K562 (cell line): ENCODE data around the gene SLAMF6. TPM values are rescaled to one million over a fixed set of nuclear protein-coding genes. Genes with fewer than 3 reads are reported as not detected.

ENCODE experiments used
- ATAC-seq: fragments of 200-7000 bp; cut with Tn5 transposase; 3 replicates; pipeline ENCODE4 v1.9.1; 2020; ENCODE audit warnings: moderate library complexity
- BruUV-seq: library from RNA; stranded (reverse); fragments of 400-500 nt; replicated peaks from 2 replicates; lab custom pipeline; 2021; lab: Mats Ljungman, UMichigan
- CTCF ChIA-PET: fragments of 300-600 bp; formaldehyde crosslinking; extraction: SDS; loops from one replicate; lab custom pipeline; 2021; ENCODE audit warnings: low intra/inter-chr PET ratio; lab: Yijun Ruan, JAX
- POLR2A ChIA-PET: fragments of 300-600, 350-650 bp; sonication (Branson Sonifier 250); formaldehyde crosslinking; extraction: SDS; loops from one replicate; lab custom pipeline; 2021; ENCODE audit warnings: antibody characterized with exemption, inconsistent platforms; lab: Yijun Ruan, JAX
- DNase-seq, 4 experiments: peaks; one replicate each; pipeline versions ENCODE4 v3.0.0 to v3.0.0-alpha.2; 2011 to 2018; ENCODE audit warnings: low spot score in 3 of 4, mixed read lengths in 3 of 4; ENCODE audit errors: extremely low read depth in 1 of 4
- FAIRE-seq: peaks from 2 replicates; lab custom pipeline; 2011; peaks lifted over from hg19 to GRCh38; lab: Jason Lieb, UNC
- H2AFZ ChIP-seq: 2 replicates; pipeline ENCODE4 v1.6.0; 2011; ENCODE audit warnings: low read depth, low read length, control low read depth, inconsistent platforms
- H3K27ac ChIP-seq: fragments of 200-600 bp; 3 replicates; pipeline ENCODE4 v1.8.0; 2011; ENCODE audit warnings: low read depth, mild to moderate bottlenecking, control low read depth, inconsistent platforms, low read length, moderate library complexity, mixed read lengths; ENCODE audit errors: extremely low read depth
- H3K27me3 ChIP-seq, 2 experiments: fragments of 300-600 bp in 1 of 2; 2 replicates in 1 of 2; 3 replicates in 1 of 2; pipeline versions ENCODE4 v1.6.0 to v1.8.0; 2011; ENCODE audit warnings: inconsistent platforms in 2 of 2, low read length in 2 of 2, mild to moderate bottlenecking in 1 of 2, mixed read lengths in 1 of 2, moderate library complexity in 1 of 2; ENCODE audit not compliant: control insufficient read depth in 2 of 2, insufficient read depth in 2 of 2
- H3K36me3 ChIP-seq: fragments of 300-600 bp; 3 replicates; pipeline ENCODE4 v1.8.0; 2011; ENCODE audit warnings: mild to moderate bottlenecking, low read length, inconsistent platforms; ENCODE audit not compliant: control insufficient read depth, insufficient read depth
- H3K4me1 ChIP-seq, 2 experiments: fragments of 200-600 bp in 1 of 2; replicated peaks in 1 of 2; 2 replicates in 1 of 2; 3 replicates in 1 of 2; pipeline versions ENCODE4 v1.5.1 to v1.8.0; 2011; ENCODE audit warnings: inconsistent platforms in 2 of 2, low read length in 2 of 2, mild to moderate bottlenecking in 1 of 2, mixed read lengths in 1 of 2, moderate library complexity in 1 of 2; ENCODE audit not compliant: control insufficient read depth in 2 of 2, insufficient read depth in 2 of 2
- H3K4me2 ChIP-seq: 2 replicates; pipeline ENCODE4 v1.6.1; 2011; ENCODE audit warnings: low read length, control low read depth, inconsistent platforms, mixed read lengths; ENCODE audit not compliant: insufficient read depth
- H3K4me3 ChIP-seq: fragments of 200-600 bp; sonication (generic), shearing (Covaris generic); 2 replicates; pipeline ENCODE4 v1.5.1; 2016; ENCODE audit warnings: control low read depth, inconsistent platforms
- H3K79me2 ChIP-seq: fragments of 200-600 bp; 3 replicates; pipeline ENCODE4 v1.8.0; 2011; ENCODE audit warnings: low read length, inconsistent platforms; ENCODE audit not compliant: control insufficient read depth, insufficient read depth
- H3K9ac ChIP-seq, 2 experiments: 2 replicates each; pipeline versions ENCODE4 v1.6.0 to v1.6.1; 2011; ENCODE audit warnings: low read depth in 2 of 2, low read length in 2 of 2, control low read depth in 1 of 2, inconsistent platforms in 1 of 2, mild to moderate bottlenecking in 1 of 2, mixed read lengths in 1 of 2; ENCODE audit not compliant: insufficient read depth in 1 of 2
- H3K9me1 ChIP-seq: one replicate; pipeline ENCODE4 v1.6.0; 2011; ENCODE audit warnings: inconsistent platforms, mild to moderate bottlenecking, low read length, moderate library complexity; ENCODE audit not compliant: control insufficient read depth, insufficient read depth
- H3K9me3 ChIP-seq: replicated peaks from 2 replicates; pipeline ENCODE4 v1.5.1; 2011; ENCODE audit warnings: low read depth, low read length, inconsistent platforms; ENCODE audit not compliant: control insufficient read depth, insufficient read depth
- H4K20me1 ChIP-seq: replicated peaks from 2 replicates; pipeline ENCODE4 v1.6.1; 2011; ENCODE audit warnings: low read length, inconsistent platforms, mixed read lengths; ENCODE audit not compliant: control insufficient read depth, insufficient read depth
- CXXC5 ChIP-seq: fragments of 250-450 bp; sonication (Bioruptor Pico); IDR thresholded peaks from 2 replicates; pipeline ENCODE4 v1.8.0; 2022; ENCODE audit warnings: inconsistent platforms, mild to moderate bottlenecking, moderate library complexity
- JUNB ChIP-seq: fragments of 450-650 bp; formaldehyde crosslinking; conservative IDR thresholded peaks from 2 replicates; pipeline ENCODE4 v1.4.0; 2020; ENCODE audit warnings: mild to moderate bottlenecking
- PURB ChIP-seq: sonication (generic); formaldehyde crosslinking; IDR thresholded peaks from 2 replicates; pipeline ENCODE4 v1.9.0; 2021; ENCODE audit warnings: low read depth, mild to moderate bottlenecking, missing genetic modification reagents
- ZNF217 ChIP-seq: sonication (generic); formaldehyde crosslinking; IDR thresholded peaks from 2 replicates; pipeline ENCODE4 v1.8.0; 2022; ENCODE audit warnings: mild to moderate bottlenecking, missing genetic modification reagents
- ZNF280B ChIP-seq: fragments of 250-450 bp; sonication (Bioruptor Pico); IDR thresholded peaks from 2 replicates; pipeline ENCODE4 v1.5.1; 2021; ENCODE audit warnings: mild to moderate bottlenecking
- ZNF384 ChIP-seq: IDR thresholded peaks from 2 replicates; pipeline ENCODE4 v1.6.1; 2012; ENCODE audit warnings: low read depth, low read length, improper control_type of control experiment
- WGBS: fragments of 100-300 bp; shearing (Covaris generic); methylation state at CpG from one replicate; pipeline ENCODE4 v1.1.6; 2016; ENCODE audit warnings: low coverage, mixed read lengths; ENCODE audit not compliant: insufficient coverage; ENCODE audit errors: missing lambda C conversion rate; 5-methylcytosine and 5-hydroxymethylcytosine counted together
- in situ Hi-C: fragments of 300-500 bp; cut with MboI; formaldehyde crosslinking; loops from 4 replicates; pipeline ENCODE4 v1.15.0; 2018; ENCODE audit warnings: inconsistent platforms, mixed read lengths
- intact Hi-C: fragments of 100-400 bp; cut with micrococcal nuclease; formaldehyde crosslinking; loops from 2 replicates; pipeline ENCODE4 v1.14.2; 2022
- polyA plus RNA-seq, 8 experiments: library from polyadenylated mRNA; depleted of rRNA in 4 of 8; stranded (reverse) in 5 of 8; unstranded in 3 of 8; fragments of >200 nt; fragmentation: Nextera tagmentation in 2 of 8; fragmentation: Illumina TruSeq in 1 of 8; extraction: Ambion mirVana in 2 of 8; extraction: Trizol in 1 of 8; gene quantifications; 2 replicates each; pipeline versions ENCODE4 v1.2.1 to v1.2.3, GENCODE V29; 2011 to 2014; ENCODE audit warnings: inconsistent platforms in 1 of 8, missing spikeins in 1 of 8
- total RNA-seq, 7 experiments: library from RNA; depleted of rRNA in 6 of 7; stranded (reverse); fragments of >200 nt in 6 of 7; fragmentation: Illumina TruSeq in 2 of 7; extraction: Trizol in 2 of 7; gene quantifications; 2 replicates each; pipeline versions ENCODE4 v1.2.1 to v1.2.3, GENCODE V29; 2011 to 2021; ENCODE audit warnings: low replicate concordance in 1 of 7

Gene SLAMF6
- total and polyA plus RNA-seq, 9 of the 15 experiments (the other 6 are each of a cell fraction or from before 2014, with no cell fraction given): 0.56 to 4.8 (median 1.1) TPM

GRCh38 chr1:160548183-160548582 lies 25.1 kb upstream of the SLAMF6 start:
- Histone ChIP-seq H3K4me1 (peaks cover 33 to 58% of the 10 kb centered on the region in 2 experiments), H3K9ac (no peak overlapping the region; a peak in 1 of 4 replicates), H3K4me3 (no peak overlapping the region), H3K27ac (peak overlapping the region; percentile 34; the same call in 2 of the 3 replicates), H3K79me2 (no peaks in the 10 kb centered on the region), H4K20me1 (no peaks in the 10 kb centered on the region), H3K27me3 (no peaks in the 10 kb centered on the region), H3K4me2 (no peak overlapping the region), H3K9me1 (no peaks in the 10 kb centered on the region), H3K9me3 (no peaks in the 10 kb centered on the region), H2AFZ (peak overlapping the region; percentile 52), H3K36me3 (no peaks in the 10 kb centered on the region)
- no peak for FAIRE-seq
- ChIA-PET CTCF (no interaction called here), POLR2A (interaction anchor here (3.7 kb wide), 1 partner anchor 8 kb away, joined by 18 read pairs; no protein-coding TSS in a partner anchor)
- 74% methylated on average over 3 of the region's 3 CpGs for WGBS
- BruUV-seq: no TSS peak
- in situ Hi-C loops (no loop called here), intact Hi-C loops (no loop called here)
- TF ChIP-seq JUNB (CRISPR knock-in tag): no peak
- no peak for TF ChIP-seq ZNF384
- TF ChIP-seq PURB: no peak
- TF ChIP-seq ZNF280B: no peak
- no peak for TF ChIP-seq ZNF217 (CRISPR knock-in tag)
- TF ChIP-seq CXXC5: peak; percentile 5; the same call in 1 of the 2 replicates
- no peak for DNase-seq
- no peak for ATAC-seq
